CD4-positive, alpha-beta T cell treated with Interleukin-2 at 100 ng/mL for 4 hours (primary cell): ENCODE data around the gene DLG1.
A peak's percentile ranks its signal among the peaks of the same experiment; 100 is the strongest.
"Not testable (repeated sequence)": the region's sequence is repeated elsewhere in the genome, so short reads cannot be mapped to it uniquely, and the experiment has no call there.

Experiments used
- DNase-seq: peaks from one replicate; pipeline ENCODE4 v3.0.0-alpha.2; 2020; ENCODE audit warnings: low spot score

DLG1 gene

GRCh38 chr3:197093871-197094270 lies 204.5 kb downstream of the DLG1 start:
- DNase-seq = no peak

GRCh38 chr3:197088370-197088769 lies 210.0 kb downstream of the DLG1 start:
- no peak for DNase-seq

- DNase-seq = no peak
Observed at GRCh38 chr3:197085137-197085536, 213.3 kb downstream of the DLG1 start.

- DNase-seq = no peak
Observed at GRCh38 chr3:197083486-197083885, 214.9 kb downstream of the DLG1 start.

GRCh38 chr3:197082871-197083270 lies 215.5 kb downstream of the DLG1 start:
- no peak for DNase-seq

GRCh38 chr3:197080344-197080743 lies 218.1 kb downstream of the DLG1 start:
- DNase-seq = no peak

GRCh38 chr3:197076415-197076814 lies 222.0 kb downstream of the DLG1 start:
- DNase-seq = no peak

GRCh38 chr3:197068077-197068476 lies 230.3 kb downstream of the DLG1 start:
- DNase-seq = no peak

- no peak for DNase-seq
Observed at GRCh38 chr3:197064771-197065170, 233.6 kb downstream of the DLG1 start.

GRCh38 chr3:197062446-197062845 lies 236.0 kb downstream of the DLG1 start:
- DNase-seq = no peak

- DNase-seq = not testable (repeated sequence)
Observed at GRCh38 chr3:197051637-197052036, 246.8 kb downstream of the DLG1 start.

- DNase-seq = no peak
Observed at GRCh38 chr3:197050511-197050910, 247.9 kb downstream of the DLG1 start.

- no peak for DNase-seq
Observed at GRCh38 chr3:197042539-197042938, 255.9 kb downstream of the DLG1 start.

- DNase-seq = no peak
Observed at GRCh38 chr3:197041875-197042488, 256.4 kb downstream of the DLG1 start.

GRCh38 chr3:197040658-197041057 lies 257.8 kb downstream of the DLG1 start:
- no peak for DNase-seq

GRCh38 chr3:197038679-197039462 lies 259.5 kb downstream of the DLG1 start:
- no peak for DNase-seq

- DNase-seq = no peak
Observed at GRCh38 chr3:197035577-197035976, 262.8 kb downstream of the DLG1 start.

GRCh38 chr3:197034778-197035177 lies 263.6 kb downstream of the DLG1 start:
- DNase-seq = not testable (repeated sequence)

- not testable (repeated sequence) for DNase-seq
Observed at GRCh38 chr3:197033764-197034163, 264.6 kb downstream of the DLG1 start.

- peak; percentile 10 for DNase-seq
Observed at GRCh38 chr3:197031315-197032285, 266.8 kb downstream of the DLG1 start.

- DNase-seq = no peak
Observed at GRCh38 chr3:197030379-197031314, 267.8 kb downstream of the DLG1 start.
